ENCODE data around the gene GLYATL2. TPM values are rescaled to one million over a fixed set of nuclear protein-coding genes. Genes with fewer than 3 reads are reported as not detected.

Gene GLYATL2
- total and polyA plus RNA-seq, 10 of the 15 experiments (the other 5 are each of a cell fraction or from before 2014, with no cell fraction given): 0.13 to 0.97 (median 0.49) TPM

GRCh38 chr11:58880625-58881024 is 36.1 kb upstream of the GLYATL2 start:
- ATAC-seq: no peak
- Histone ChIP-seq H3K4me3 (no peak overlapping the region), H3K27ac (ENCODE audit: control insufficient read depth, insufficient read depth) (no peak overlapping the region), H3K27me3 (replicated peaks in 1 of 2; ENCODE audit: control insufficient read depth in 2 of 2, insufficient read depth in 2 of 2, low read length in 1 of 2) (no peaks in the 10 kb centered on the region), H4K20me1 (ENCODE audit: control insufficient read depth, insufficient read depth) (no peaks in the 10 kb centered on the region), H2AFZ (ENCODE audit: control insufficient read depth, low read depth, low read length) (no peak overlapping the region), H3K4me2 (ENCODE audit: control insufficient read depth, insufficient read depth) (no peak overlapping the region), H3K79me2 (ENCODE audit: control insufficient read depth, insufficient read depth, low read length) (no peaks in the 10 kb centered on the region), H3K9me3 (replicated peaks; ENCODE audit: control insufficient read depth, insufficient read depth, low read length) (no peaks in the 10 kb centered on the region), H3K9ac (ENCODE audit: control insufficient read depth, insufficient read depth, low read length) (no peak overlapping the region), H3K4me1 (ENCODE audit: control insufficient read depth, insufficient read depth, low read length) (no peaks in the 10 kb centered on the region), H3K36me3 (ENCODE audit: control insufficient read depth in 2 of 2, insufficient read depth in 2 of 2, low read length in 1 of 2) (no peaks in the 10 kb centered on the region)
- intact Hi-C loops (cut with micrococcal nuclease; ENCODE audit: unreplicated experiment) (loop anchor here (5.0 kb wide), 1 partner anchor 48 kb away; no protein-coding TSS in a partner anchor), in situ Hi-C loops (cut with MboI) (no loop called here)
- SMC1A ChIA-PET (ENCODE audit: uncharacterized antibody, unreplicated experiment): no interaction called here
- no peak for FAIRE-seq
- POLR2A ChIA-PET: no interaction called here
- CTCF ChIA-PET: interaction anchor here (0.7 kb wide), 1 partner anchor 69 kb away, joined by 3 read pairs; no protein-coding TSS in a partner anchor
- BruUV-seq (replicated peaks): no TSS peak
- DNase-seq (ENCODE audit: low read depth, low spot score): no peak
- 4% methylated on average over 1 of the region's 1 CpG for WGBS (ENCODE audit: insufficient coverage, insufficient replicate concordance, low lambda C conversion rate, missing lambda C conversion rate)
- no peak for TF ChIP-seq LARP7 (IDR thresholded peaks at IDR 0.05)
- TF ChIP-seq MXI1 (IDR thresholded peaks at IDR 0.05; ENCODE audit: low read depth, low read length): no peak
- no peak for TF ChIP-seq MEF2B (IDR thresholded peaks at IDR 0.05; ENCODE audit: partially characterized antibody, poor library complexity, severe bottlenecking)
- no peak for TF ChIP-seq SMARCA5 (IDR thresholded peaks at IDR 0.05)
- TF ChIP-seq, protein P1, sequence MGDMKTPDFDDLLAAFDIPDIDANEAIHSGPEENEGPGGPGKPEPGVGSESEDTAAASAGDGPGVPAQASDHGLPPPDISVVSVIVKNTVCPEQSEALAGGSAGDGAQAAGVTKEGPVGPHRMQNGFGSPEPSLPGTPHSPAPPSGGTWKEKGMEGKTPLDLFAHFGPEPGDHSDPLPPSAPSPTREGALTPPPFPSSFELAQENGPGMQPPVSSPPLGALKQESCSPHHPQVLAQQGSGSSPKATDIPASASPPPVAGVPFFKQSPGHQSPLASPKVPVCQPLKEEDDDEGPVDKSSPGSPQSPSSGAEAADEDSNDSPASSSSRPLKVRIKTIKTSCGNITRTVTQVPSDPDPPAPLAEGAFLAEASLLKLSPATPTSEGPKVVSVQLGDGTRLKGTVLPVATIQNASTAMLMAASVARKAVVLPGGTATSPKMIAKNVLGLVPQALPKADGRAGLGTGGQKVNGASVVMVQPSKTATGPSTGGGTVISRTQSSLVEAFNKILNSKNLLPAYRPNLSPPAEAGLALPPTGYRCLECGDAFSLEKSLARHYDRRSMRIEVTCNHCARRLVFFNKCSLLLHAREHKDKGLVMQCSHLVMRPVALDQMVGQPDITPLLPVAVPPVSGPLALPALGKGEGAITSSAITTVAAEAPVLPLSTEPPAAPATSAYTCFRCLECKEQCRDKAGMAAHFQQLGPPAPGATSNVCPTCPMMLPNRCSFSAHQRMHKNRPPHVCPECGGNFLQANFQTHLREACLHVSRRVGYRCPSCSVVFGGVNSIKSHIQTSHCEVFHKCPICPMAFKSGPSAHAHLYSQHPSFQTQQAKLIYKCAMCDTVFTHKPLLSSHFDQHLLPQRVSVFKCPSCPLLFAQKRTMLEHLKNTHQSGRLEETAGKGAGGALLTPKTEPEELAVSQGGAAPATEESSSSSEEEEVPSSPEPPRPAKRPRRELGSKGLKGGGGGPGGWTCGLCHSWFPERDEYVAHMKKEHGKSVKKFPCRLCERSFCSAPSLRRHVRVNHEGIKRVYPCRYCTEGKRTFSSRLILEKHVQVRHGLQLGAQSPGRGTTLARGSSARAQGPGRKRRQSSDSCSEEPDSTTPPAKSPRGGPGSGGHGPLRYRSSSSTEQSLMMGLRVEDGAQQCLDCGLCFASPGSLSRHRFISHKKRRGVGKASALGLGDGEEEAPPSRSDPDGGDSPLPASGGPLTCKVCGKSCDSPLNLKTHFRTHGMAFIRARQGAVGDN (IDR thresholded peaks at IDR 0.05): no peak
- RAD21 ChIA-PET (ENCODE audit: unreplicated experiment): no interaction called here

Measured in GM12878 (cell line).